Pulmonary artery endothelial cell (primary cell): ENCODE measurements around the gene GRHL3. TPM values are rescaled to one million over a fixed set of nuclear protein-coding genes. Genes with fewer than 3 reads are reported as not detected.

Source experiments
- DNase-seq: peaks from one replicate; pipeline ENCODE4 v3.0.0-alpha.2; 2011; ENCODE audit warnings: low read depth, low spot score
- total RNA-seq: library from RNA; depleted of rRNA; stranded (reverse); fragments of >200 nt; gene quantifications from 2 replicates; pipeline ENCODE4 v1.2.3, GENCODE V29; 2014

The GRHL3 gene
- total RNA-seq, 1 donor from 2014 or later: not detected

- no peak for DNase-seq
Observed at GRCh38 chr1:24373044-24373443, 53.9 kb downstream of the GRHL3 start.

DNA sequence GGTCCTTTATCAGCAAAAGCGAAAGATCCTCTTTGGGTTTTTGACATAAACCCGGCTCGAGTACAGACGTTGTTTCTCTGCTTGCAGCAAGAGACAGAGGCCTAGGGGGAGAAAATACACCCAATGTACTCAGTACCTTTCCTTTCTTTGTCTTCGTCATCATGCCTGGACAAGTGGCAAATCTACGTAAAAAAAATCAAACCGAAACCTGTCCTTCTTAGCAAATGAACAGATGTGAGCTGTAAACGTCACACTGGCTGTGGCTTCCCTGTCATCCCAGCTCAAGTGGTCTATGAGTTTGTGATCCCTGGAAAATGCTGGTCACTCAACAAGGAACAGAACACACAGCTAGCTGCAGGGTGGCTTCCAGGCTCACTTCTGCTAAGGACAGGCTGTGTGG is 54.6 kb downstream of the GRHL3 start:
- DNase-seq: no peak

- DNase-seq: no peak
Observed at GRCh38 chr1:24374891-24375786, 56.0 kb downstream of the GRHL3 start.

DNA sequence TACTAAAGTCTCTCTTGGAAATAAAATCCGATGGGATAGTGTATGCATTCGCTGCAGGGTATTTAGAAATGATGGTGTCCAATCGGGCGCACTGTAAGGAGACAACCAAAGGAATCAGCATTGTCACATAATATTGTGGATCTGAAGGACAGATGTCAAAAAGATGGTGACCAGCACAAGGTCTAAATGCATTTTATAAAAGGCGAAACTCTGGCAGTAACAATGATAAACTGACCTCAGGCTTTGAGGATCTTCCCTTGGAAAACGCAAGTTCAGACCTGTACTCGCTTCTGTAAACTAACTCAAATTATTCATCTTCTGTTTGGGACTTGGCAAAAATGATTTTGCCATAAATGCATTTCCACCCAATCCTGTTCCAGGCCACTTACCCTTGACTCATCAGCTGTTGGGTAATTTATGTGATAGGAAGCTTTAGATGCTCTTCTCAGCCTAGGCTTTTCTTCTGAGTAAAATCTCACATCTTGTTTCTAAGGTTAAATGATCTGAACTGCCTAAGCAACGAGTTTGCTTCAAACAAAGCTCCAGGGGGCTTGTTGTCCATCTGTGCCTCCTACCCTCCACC is 60.7 kb downstream of the GRHL3 start:
- no peak for DNase-seq

- no peak for DNase-seq
Observed at GRCh38 chr1:24380508-24380907, 61.4 kb downstream of the GRHL3 start.

- DNase-seq: no peak
Observed at GRCh38 chr1:24381256-24381655, 62.1 kb downstream of the GRHL3 start.

DNA sequence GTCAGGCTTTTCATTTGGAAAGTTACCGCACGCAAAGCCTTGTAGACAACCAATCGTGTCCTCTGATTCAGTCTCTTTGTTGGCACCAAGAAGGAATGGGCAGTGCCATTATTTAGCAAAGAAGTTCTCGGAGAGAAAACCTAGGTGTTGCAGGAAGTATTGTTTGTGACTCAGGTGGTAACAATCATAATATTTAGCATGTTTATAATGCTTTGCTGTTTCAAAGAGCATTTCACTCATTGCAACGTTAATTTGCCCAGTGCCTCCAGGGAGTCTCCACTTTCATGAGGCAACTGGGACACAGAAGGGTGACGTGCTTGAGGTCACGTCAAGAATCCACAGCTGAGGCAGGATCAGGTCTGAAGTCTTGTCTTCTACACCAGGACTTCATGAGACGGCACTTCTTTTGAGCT is 63.0 kb downstream of the GRHL3 start:
- no peak for DNase-seq

DNA sequence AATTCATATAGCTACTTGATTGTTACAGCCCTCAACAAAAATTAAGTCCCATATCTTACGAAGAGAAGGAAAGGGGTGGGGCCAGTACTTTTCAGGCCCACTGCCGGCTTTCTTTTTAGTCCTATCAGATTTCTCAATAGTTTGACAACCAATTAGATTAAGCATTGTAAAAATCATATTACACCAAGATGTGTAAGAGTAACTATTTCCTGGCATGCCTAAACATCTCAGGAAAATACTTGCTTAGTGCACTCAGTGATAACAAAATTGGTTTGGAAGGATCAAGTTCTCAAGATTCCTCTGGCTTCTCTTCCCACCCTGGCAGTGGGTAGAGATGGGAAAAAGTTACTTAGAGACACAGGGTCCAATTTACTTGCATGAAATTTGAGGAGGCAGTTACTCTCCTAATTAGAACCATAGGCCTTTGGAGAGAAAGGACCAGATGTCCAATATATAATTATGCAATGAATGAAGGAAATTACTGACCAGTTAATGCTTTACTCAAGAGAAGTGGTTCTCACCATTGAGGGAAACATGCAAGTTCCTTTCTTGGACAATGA is 64.3 kb downstream of the GRHL3 start:
- no peak for DNase-seq

GRCh38 chr1:24384251-24385090 is 65.3 kb downstream of the GRHL3 start:
- DNase-seq: peak; percentile 20

- no peak for DNase-seq
Observed at GRCh38 chr1:24385160-24385940, 66.2 kb downstream of the GRHL3 start.

- DNase-seq: no peak
Observed at GRCh38 chr1:24386241-24386640, 67.1 kb downstream of the GRHL3 start.

DNA sequence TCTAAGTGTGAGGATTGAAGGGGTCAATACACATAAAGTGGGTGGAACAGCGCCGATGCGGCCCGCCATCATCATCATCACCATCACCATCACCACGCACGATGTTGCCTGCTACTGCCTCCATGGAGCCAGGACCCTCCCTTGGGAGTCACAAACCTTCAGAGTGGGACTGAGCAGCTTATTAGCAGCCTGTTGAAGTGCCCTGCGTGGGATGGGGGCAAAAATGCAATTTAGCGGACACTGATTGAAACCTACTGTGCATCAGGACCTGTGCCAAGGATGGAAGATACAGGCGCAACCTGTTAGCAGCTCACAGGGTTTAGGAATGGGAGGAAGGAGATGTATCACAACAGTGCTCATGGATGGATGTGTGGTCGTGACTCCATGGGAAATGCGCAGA is 67.8 kb downstream of the GRHL3 start:
- DNase-seq: no peak

- DNase-seq: no peak
Observed at GRCh38 chr1:24387636-24388175, 68.5 kb downstream of the GRHL3 start.

- DNase-seq: no peak
Observed at GRCh38 chr1:24388331-24388885, 69.3 kb downstream of the GRHL3 start.

DNA sequence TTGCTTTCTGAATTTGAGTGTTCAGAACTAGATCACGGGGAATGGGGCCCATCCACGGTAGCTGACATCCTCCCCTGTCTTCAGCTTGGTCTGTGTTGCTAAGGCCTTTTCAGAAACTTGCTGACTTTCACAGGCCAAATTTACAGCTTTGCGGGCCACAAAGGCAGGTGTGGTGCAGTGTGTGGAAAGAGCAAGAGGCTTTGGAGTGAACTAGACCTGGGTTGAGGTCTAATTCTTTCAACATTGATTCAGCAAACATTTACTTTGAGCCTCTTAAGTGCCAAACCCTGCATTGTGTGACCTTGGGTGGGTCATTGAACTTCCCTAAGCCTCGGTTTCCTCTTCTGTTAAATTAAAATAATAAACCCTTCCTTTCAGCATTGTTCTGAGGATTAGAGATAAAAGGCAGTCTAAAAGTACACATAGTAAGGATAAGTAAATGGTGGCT is 70.1 kb downstream of the GRHL3 start:
- DNase-seq: no peak

GRCh38 chr1:24390924-24391782 is 72.0 kb downstream of the GRHL3 start:
- peak; percentile 69 for DNase-seq

GRCh38 chr1:24391882-24392603 is 72.9 kb downstream of the GRHL3 start:
- DNase-seq: no peak

- no peak for DNase-seq
Observed at GRCh38 chr1:24392604-24392946, 73.4 kb downstream of the GRHL3 start.
